GM12872 (cell line): Measurements from ENCODE around the gene ITGA5.

Experiments
- TF ChIP-seq, protein P1 (sequence below): IDR thresholded peaks from 3 replicates; pipeline ENCODE4 v1.5.1; 2011; ENCODE audit warnings: low read depth, mild to moderate bottlenecking, low read length, moderate library complexity; ENCODE audit not compliant: insufficient read depth

Gene ITGA5

DNA sequence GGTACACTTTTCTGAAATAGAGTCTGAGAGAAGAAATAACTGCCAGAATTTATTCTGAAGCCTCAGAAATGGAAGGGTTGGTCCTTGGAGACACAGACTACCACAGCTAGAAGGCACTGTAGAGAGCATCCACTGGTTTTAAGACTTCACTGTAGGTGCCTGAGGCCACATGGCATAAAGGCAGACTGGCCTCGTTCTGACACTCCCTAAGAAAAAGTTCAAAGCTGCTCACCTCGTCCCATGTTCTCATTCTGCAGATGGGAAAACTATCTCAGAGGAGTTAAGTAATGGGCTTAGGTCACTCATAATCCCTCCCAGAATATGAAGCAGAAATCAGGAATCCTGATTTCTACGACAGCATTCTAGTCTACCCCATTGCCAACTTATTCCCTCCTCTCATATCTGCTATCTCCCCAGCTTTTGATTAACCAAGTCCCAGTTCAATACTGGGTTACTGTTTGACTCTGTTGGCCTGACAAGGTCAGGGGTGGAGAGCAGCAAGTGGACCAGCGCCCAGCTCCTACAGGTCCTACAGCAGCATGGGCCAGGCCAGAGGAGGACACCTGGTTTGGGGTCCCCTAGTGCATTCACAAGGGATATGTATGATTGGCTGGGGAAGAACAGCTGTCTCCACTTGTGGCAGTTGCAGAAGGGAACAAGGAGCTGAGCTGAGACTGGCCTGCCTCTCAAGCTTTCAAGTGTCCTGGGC lies 3.7 kb downstream of the ITGA5 start:
- TF ChIP-seq, protein P1, sequence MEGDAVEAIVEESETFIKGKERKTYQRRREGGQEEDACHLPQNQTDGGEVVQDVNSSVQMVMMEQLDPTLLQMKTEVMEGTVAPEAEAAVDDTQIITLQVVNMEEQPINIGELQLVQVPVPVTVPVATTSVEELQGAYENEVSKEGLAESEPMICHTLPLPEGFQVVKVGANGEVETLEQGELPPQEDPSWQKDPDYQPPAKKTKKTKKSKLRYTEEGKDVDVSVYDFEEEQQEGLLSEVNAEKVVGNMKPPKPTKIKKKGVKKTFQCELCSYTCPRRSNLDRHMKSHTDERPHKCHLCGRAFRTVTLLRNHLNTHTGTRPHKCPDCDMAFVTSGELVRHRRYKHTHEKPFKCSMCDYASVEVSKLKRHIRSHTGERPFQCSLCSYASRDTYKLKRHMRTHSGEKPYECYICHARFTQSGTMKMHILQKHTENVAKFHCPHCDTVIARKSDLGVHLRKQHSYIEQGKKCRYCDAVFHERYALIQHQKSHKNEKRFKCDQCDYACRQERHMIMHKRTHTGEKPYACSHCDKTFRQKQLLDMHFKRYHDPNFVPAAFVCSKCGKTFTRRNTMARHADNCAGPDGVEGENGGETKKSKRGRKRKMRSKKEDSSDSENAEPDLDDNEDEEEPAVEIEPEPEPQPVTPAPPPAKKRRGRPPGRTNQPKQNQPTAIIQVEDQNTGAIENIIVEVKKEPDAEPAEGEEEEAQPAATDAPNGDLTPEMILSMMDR: no peak

DNA sequence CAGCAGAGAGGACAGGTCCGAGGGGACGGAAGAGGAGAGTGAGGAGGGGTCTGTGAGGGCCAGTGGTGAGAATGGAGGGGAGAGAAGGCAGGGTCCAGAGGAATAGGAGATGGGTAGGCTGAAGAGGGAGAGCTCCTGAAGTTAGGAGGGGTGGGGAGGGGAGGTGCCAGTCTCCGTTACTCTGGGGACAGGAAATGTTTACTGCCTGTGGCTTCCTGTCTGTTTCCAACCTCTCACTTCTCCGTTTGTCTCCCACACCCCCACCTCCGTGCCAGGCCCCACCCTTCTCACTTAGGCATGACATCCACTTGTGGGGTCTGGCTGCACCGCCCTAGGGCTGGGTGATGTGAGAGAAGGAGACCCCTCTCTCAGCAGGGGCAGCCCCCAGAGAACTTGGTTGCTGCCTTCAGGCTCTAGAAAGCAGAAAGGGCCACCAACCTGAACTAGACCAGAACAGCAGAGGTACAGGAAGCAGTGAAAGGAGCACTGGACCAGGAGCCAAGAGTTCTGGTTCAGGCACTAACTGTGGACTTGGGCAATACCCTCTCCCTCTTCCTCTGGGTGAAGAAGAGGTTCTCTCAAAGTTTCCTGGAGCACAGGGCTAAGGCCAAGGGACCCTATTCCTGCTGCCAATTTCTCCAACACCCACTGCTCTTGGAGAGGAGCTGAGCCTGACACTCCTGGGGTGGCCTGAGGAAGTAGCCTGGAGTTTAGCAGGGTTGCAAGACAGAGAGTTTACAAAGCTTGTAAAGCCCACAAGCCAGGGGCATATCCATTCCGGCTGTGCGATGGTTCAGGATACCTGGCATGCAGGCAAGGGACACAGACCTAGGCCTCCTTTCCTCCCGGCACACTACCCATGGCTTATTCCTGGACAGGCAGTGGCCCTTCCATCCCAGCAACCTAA lies 5.5 kb downstream of the ITGA5 start:
- TF ChIP-seq, protein P1: no peak

DNA sequence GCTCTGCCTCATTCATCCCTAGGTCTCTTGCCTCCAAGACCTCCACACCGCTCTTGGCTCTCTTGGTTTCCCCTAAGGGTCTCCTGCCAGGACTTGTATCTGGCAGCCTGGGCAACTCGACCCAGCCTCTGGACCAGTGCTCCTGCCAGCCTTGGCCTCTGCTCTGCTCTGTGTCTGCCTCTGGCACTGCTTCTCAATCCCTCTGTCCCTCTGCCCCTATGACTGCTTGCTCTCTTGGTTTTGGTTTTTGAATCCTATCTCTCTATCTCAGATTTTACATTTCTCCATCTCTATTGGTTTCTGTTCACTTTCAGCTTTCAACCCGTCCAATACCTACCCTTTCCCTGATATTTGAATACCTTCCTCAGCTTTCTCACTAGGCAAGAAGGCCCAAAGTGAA lies 6.3 kb downstream of the ITGA5 start:
- TF ChIP-seq, protein P1: no peak

DNA sequence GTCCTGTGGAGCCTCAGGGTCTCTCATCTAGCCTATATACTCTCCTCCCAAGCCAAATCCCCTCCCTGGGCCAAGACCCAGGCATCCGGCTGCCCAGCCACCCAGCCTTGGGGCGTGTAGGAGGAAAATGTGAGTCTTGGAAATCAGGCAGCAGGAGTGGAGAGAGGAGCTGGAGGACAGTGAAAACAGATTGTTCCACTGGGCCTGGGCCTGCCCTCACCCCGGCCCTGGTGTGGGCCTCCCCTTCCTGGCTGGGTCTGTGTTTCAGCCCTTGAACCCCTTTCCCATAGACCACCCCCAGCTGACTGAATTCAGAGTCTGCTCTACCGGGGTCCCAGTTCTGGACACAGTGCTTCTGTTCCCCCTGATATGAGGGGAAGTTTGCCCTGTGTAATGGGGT lies 6.7 kb downstream of the ITGA5 start:
- TF ChIP-seq, protein P1: no peak

DNA sequence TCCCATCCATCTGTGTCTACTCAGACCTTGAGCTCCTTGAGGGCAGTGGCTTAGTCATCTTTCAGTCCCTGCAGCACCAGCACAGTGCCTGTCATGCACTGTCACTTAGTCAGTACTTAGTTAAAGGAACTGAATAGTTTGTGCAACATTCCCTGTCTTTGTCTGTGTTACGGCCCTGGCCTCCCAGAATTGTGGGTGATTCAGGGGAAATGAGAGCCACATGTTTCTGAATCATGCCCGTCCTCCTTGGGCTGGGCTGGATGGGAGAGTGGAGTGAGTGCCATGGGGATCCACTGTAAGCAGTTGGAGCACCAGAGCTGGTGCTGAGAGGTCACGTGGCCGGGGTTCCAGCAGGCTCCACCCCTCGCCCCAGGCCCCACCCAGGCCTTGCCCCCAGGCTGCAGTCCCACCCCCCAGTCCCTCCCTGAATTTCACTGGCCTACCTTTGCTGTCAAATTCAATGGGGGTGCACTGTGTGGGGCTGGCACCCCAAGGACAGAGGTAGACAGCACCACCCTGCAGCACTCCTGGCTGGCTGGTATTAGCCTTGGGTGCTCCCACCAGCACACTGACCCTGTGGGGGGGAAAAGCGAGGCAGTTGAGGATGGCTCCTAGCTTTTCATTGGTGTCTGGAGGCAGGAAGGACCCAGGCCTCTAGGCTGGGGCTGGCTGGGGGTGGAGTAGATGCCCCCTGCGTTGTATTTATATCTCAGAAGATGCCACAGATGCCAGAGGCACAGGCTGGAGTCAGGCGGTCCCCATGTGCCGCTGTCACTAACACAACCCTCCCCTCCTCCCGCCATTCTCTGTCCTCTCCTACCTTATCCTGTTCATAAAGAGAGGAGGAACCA lies 7.5 kb downstream of the ITGA5 start:
- TF ChIP-seq, protein P1: no peak

DNA sequence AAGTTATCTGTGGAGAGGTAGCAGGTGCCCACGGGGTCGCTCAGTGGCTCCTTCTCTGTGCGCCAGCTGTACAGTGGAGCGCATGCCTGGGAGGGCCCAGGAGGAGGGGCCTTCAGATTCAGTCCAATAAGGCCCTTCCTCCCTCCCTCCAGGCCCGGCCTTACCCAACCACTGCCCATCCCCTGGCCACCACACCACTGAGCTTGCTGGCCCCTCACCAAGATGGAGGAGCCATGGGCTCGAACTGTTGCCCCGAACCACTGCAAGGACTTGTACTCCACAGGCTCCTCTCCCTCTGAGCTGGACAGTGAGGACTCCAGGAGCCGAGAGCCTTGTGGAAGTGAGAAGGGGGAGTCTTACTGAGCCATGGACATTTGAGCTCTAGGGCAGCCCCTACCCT lies 9.8 kb downstream of the ITGA5 start:
- TF ChIP-seq, protein P1: no peak
